ENCODE results near the gene WDFY4.
A peak's percentile ranks its signal among the peaks of the same experiment; 100 is the strongest.

DNA sequence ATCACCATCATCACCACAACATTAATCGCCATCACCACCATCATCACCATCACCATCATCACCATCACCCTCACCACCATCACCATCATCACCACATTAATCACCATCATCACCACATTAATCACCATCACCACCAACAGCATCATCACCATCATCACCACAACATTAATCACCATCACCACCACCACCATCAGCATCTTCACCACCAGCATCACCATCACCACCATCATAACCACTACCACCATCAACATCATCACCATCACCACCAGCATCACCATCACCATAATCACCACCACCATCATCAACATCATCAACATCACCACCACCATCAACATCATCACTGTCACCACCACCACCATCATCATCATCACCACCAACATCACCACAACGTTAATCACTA, 124.6 kb downstream of the WDFY4 start:
- TF ChIP-seq EZH2phosphoT487 (IDR thresholded peaks at IDR 0.05; ENCODE audit: insufficient read depth, low read depth) (0 out of 2 replicates have a peak, but pooled peaks have one; percentile 20), EZH2 (IDR thresholded peaks at IDR 0.05; ENCODE audit: insufficient read depth, poor library complexity, severe bottlenecking) (no peak)
